ENCODE results near the gene CFAP157. TPM values are rescaled to one million over a fixed set of nuclear protein-coding genes. Genes with fewer than 3 reads are reported as not detected.

The CFAP157 gene
- total RNA-seq, 1 experiment from 2014 or later: 0.87 TPM

- H3K9me3 Mint-ChIP-seq (ENCODE audit: low read depth, unreplicated experiment): no peaks in the 10 kb centered on the region
- H3K27me3 Mint-ChIP-seq (ENCODE audit: unreplicated experiment): no peaks in the 10 kb centered on the region
- BruUV-seq (replicated peaks): no TSS peak
- CTCF ChIA-PET: interaction anchor here (0.6 kb wide), 1 partner anchor 96 kb away, joined by 6 read pairs; no protein-coding TSS in a partner anchor
- no peak overlapping the region for H3K4me3 Mint-ChIP-seq (ENCODE audit: low read depth, unreplicated experiment)
- H3K36me3 Mint-ChIP-seq (ENCODE audit: insufficient read depth, unreplicated experiment): no peaks in the 10 kb centered on the region
- no peak for DNase-seq
- TF ChIP-seq, protein P1, sequence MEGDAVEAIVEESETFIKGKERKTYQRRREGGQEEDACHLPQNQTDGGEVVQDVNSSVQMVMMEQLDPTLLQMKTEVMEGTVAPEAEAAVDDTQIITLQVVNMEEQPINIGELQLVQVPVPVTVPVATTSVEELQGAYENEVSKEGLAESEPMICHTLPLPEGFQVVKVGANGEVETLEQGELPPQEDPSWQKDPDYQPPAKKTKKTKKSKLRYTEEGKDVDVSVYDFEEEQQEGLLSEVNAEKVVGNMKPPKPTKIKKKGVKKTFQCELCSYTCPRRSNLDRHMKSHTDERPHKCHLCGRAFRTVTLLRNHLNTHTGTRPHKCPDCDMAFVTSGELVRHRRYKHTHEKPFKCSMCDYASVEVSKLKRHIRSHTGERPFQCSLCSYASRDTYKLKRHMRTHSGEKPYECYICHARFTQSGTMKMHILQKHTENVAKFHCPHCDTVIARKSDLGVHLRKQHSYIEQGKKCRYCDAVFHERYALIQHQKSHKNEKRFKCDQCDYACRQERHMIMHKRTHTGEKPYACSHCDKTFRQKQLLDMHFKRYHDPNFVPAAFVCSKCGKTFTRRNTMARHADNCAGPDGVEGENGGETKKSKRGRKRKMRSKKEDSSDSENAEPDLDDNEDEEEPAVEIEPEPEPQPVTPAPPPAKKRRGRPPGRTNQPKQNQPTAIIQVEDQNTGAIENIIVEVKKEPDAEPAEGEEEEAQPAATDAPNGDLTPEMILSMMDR (IDR thresholded peaks at IDR 0.05; ENCODE audit: unreplicated experiment): no peak
- intact Hi-C loops (cut with micrococcal nuclease; ENCODE audit: unreplicated experiment): no loop called here
- H3K27ac Mint-ChIP-seq (ENCODE audit: unreplicated experiment): no peak overlapping the region
- H3K4me1 Mint-ChIP-seq (ENCODE audit: low read depth, unreplicated experiment): no peaks in the 10 kb centered on the region
These were observed 25.9 kb upstream of the CFAP157 start for GRCh38 chr9:127680846-127681245.

DNA sequence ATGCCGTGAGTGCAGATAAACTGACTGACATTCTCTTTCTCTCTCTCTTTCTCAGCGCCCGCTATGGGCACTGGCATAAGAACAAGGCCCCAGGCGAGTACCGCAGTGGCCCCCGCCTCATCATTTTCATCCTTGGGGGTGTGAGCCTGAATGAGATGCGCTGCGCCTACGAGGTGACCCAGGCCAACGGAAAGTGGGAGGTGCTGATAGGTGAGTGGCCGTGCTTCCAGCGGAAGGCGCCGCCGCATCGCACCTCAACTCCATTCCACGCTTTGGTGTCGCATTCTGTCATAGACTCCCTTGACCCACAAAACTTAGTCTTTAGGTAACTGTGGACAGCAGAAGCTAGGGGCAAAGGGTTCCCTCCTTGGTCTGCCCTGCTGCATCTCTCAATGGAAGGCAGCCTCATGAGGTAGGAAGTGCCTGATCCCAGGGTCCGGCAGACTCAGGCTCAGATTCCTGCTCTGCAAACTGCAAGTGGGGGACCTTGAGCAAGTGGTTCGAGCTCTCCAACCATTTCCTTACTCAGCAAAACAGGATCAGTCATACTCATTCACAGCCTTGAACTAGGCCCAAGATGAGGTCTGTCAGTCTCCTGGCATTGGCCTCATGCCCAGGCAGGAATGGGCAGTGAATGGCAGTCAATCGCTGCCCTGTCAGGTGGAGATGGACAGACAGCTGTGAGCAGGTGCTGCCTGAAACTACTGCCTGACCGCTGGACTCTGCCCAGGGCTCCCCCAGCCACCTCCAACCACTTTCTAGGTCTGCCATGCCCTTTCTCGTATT, 24.2 kb upstream of the CFAP157 start:
- intact Hi-C loops (cut with micrococcal nuclease; ENCODE audit: unreplicated experiment): no loop called here
- no peak for DNase-seq
- Mint-ChIP-seq H3K36me3 (ENCODE audit: insufficient read depth, unreplicated experiment) (no peaks in the 10 kb centered on the region), H3K27me3 (ENCODE audit: unreplicated experiment) (no peaks in the 10 kb centered on the region), H3K4me3 (ENCODE audit: low read depth, unreplicated experiment) (no peak overlapping the region), H3K9me3 (ENCODE audit: low read depth, unreplicated experiment) (no peaks in the 10 kb centered on the region), H3K27ac (ENCODE audit: unreplicated experiment) (no peak overlapping the region), H3K4me1 (ENCODE audit: low read depth, unreplicated experiment) (no peaks in the 10 kb centered on the region)
- TF ChIP-seq, protein P1 (IDR thresholded peaks at IDR 0.05; ENCODE audit: unreplicated experiment): no peak
- no TSS peak for BruUV-seq (replicated peaks)
- CTCF ChIA-PET: interaction anchor here (0.6 kb wide), 1 partner anchor 10 kb away, joined by 8 read pairs; no protein-coding TSS in a partner anchor

DNA sequence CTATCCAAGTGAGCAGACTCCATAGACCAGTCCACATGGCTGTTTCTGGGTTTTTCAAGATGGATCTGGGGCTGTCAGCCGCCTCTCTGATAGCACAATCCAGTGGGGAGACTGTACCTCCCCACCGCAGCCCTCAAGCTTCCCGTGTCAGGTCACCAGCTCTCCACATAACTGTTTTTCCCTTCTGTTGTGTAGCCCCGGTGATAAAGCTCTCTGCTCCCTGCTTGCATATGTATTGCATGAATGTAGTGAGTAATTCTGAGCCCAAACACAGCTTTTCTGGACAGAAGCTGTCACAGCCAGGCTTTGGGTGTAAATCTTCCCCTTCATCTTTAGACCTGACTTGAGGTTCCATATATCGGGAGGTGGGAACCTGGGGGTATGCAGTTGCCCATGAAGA, 23.1 kb upstream of the CFAP157 start:
- no peaks in the 10 kb centered on the region for H3K9me3 Mint-ChIP-seq (ENCODE audit: low read depth, unreplicated experiment)
- H3K36me3 Mint-ChIP-seq (ENCODE audit: insufficient read depth, unreplicated experiment): no peaks in the 10 kb centered on the region
- H3K4me1 Mint-ChIP-seq (ENCODE audit: low read depth, unreplicated experiment): no peaks in the 10 kb centered on the region
- no peak overlapping the region for H3K27ac Mint-ChIP-seq (ENCODE audit: unreplicated experiment)
- no peak for DNase-seq
- intact Hi-C loops (cut with micrococcal nuclease; ENCODE audit: unreplicated experiment): no loop called here
- TF ChIP-seq, protein P1 (IDR thresholded peaks at IDR 0.05; ENCODE audit: unreplicated experiment): no peak
- H3K4me3 Mint-ChIP-seq (ENCODE audit: low read depth, unreplicated experiment): no peak overlapping the region
- no TSS peak for BruUV-seq (replicated peaks)
- CTCF ChIA-PET: interaction anchor here (0.5 kb wide), 1 partner anchor 139 kb away, joined by 7 read pairs; no protein-coding TSS in a partner anchor
- H3K27me3 Mint-ChIP-seq (ENCODE audit: unreplicated experiment): no peaks in the 10 kb centered on the region

- no peak overlapping the region for H3K4me3 Mint-ChIP-seq (ENCODE audit: low read depth, unreplicated experiment)
- H3K27me3 Mint-ChIP-seq (ENCODE audit: unreplicated experiment): no peaks in the 10 kb centered on the region
- DNase-seq: no peak
- H3K9me3 Mint-ChIP-seq (ENCODE audit: low read depth, unreplicated experiment): no peaks in the 10 kb centered on the region
- no TSS peak for BruUV-seq (replicated peaks)
- TF ChIP-seq, protein P1 (IDR thresholded peaks at IDR 0.05; ENCODE audit: unreplicated experiment): no peak
- H3K4me1 Mint-ChIP-seq (ENCODE audit: low read depth, unreplicated experiment): no peaks in the 10 kb centered on the region
- no peak overlapping the region for H3K27ac Mint-ChIP-seq (ENCODE audit: unreplicated experiment)
- no peaks in the 10 kb centered on the region for H3K36me3 Mint-ChIP-seq (ENCODE audit: insufficient read depth, unreplicated experiment)
- intact Hi-C loops (cut with micrococcal nuclease; ENCODE audit: unreplicated experiment): no loop called here
- CTCF ChIA-PET: no interaction called here
These were observed 22.2 kb upstream of the CFAP157 start for GRCh38 chr9:127684576-127684975.
